ENCODE data around the gene POLE. TPM values are rescaled to one million over a fixed set of nuclear protein-coding genes. Genes with fewer than 3 reads are reported as not detected.

The POLE gene
- total RNA-seq, 4 donors from 2014 or later, result 32.2 to 133 (median 44.4) TPM

DNA sequence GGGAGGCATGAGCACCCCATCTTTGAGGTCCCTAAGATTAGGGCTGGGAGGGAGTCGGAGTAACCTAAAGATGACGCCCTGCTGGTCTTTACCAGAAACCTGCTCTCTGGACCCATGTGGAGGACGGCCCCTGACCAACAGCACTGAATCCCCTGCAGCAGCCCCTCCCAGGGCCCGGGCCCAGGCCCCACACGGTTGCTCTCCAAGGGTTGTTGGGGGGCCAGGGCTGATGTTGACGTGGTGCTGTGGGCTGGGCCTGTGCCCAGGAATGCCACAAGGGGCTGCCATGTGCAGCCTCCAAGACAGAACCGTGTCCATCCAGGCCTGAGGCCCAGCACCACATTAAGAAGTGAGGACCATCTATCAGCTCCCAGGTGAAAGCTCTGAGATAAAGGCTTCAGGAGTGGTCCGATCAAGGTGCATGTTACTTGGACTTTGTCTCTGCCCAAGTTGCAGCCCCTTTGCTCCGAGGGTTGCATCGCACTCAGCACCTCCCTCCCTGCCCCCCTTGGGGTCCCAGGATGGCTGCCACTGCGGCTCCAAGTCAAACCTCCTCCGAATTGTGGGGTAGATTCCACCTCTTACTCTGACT is 106.3 kb downstream of the POLE start:
- Histone ChIP-seq H3K4me3 (no peak overlapping the region), H3K27me3 (no peaks in the 10 kb centered on the region), H3K27ac (no peak overlapping the region), H3K9me3 (no peaks in the 10 kb centered on the region), H3K36me3 (peaks cover 0 to 68% (median 0%) of the 10 kb centered on the region in 3 donors), H3K4me1 (peaks cover 0 to 32% (median 0%) of the 10 kb centered on the region in 4 donors)
- TF ChIP-seq, protein P1, sequence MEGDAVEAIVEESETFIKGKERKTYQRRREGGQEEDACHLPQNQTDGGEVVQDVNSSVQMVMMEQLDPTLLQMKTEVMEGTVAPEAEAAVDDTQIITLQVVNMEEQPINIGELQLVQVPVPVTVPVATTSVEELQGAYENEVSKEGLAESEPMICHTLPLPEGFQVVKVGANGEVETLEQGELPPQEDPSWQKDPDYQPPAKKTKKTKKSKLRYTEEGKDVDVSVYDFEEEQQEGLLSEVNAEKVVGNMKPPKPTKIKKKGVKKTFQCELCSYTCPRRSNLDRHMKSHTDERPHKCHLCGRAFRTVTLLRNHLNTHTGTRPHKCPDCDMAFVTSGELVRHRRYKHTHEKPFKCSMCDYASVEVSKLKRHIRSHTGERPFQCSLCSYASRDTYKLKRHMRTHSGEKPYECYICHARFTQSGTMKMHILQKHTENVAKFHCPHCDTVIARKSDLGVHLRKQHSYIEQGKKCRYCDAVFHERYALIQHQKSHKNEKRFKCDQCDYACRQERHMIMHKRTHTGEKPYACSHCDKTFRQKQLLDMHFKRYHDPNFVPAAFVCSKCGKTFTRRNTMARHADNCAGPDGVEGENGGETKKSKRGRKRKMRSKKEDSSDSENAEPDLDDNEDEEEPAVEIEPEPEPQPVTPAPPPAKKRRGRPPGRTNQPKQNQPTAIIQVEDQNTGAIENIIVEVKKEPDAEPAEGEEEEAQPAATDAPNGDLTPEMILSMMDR (IDR thresholded peaks at IDR 0.05), result no peak
- TF ChIP-seq POLR2A (IDR thresholded peaks at IDR 0.05) (no peak), EP300 (IDR thresholded peaks at IDR 0.05) (no peak)
- no peak for DNase-seq (ENCODE audit: low spot score in 2 of 2)
- WGBS, 2 donors, result 90 to 94% methylated on average over 11 to 12 of the region's 12 CpGs

DNA sequence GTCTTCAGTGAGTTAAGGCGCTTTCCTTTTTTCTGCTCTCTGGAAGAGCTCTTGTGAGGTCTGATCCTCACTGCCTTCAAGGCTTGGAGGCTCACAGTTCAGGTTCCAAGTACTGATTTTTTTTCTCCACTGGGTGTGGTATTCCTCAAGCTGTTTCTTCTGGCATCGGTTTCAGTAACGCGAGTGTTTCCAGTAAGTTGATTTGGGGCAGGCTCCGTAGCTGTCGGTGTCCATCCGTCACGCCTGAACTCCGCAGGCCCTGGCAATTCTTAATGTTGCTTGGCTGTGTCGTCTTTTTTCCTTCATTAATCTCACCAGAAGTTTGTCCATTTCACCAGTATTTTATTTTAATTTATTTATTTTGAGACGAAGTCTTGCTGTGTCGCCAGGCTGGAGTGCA is 107.4 kb downstream of the POLE start:
- no peaks in the 10 kb centered on the region for H3K9me3 ChIP-seq
- TF ChIP-seq EP300 (IDR thresholded peaks at IDR 0.05), result no peak
- TF ChIP-seq, protein P1 (IDR thresholded peaks at IDR 0.05), result no peak
- no peak for TF ChIP-seq POLR2A (IDR thresholded peaks at IDR 0.05)
- 78 to 80% methylated on average over 12 of the region's 12 CpGs for WGBS, 2 donors
- peaks cover 0 to 32% (median 0%) of the 10 kb centered on the region in 4 donors for H3K4me1 ChIP-seq
- no peak overlapping the region for H3K4me3 ChIP-seq
- H3K27me3 ChIP-seq, result no peaks in the 10 kb centered on the region
- peaks cover 0 to 77% (median 0%) of the 10 kb centered on the region in 3 donors for H3K36me3 ChIP-seq
- peak in 1 of 2 donors; percentile 59 for DNase-seq (ENCODE audit: low spot score in 2 of 2)
- peak overlapping the region in 1 of 4 donors; percentile 38 for H3K27ac ChIP-seq

DNA sequence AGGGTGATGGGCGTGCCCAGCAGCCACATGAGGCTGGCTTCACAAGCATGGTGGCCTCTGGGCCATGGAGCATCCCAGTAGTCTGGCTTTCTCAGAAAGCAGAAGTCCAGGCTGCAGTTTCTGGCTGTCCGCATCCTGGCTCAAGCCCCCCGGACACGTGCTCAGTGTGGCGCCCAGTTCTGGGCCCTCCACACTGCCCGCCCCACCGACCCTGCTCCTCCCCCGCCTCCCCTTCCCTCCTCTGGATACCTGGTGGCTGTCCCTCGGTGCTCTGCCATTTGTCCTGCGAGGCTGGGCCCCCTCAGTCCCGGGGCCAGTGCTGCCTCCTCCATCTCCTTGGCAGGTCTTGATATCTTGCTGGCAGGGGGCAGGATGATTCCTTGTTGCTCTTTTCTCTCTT is 108.3 kb downstream of the POLE start:
- DNase-seq (ENCODE audit: low spot score in 2 of 2), result no peak
- H3K27ac ChIP-seq, result no peak overlapping the region
- no peak overlapping the region for H3K4me3 ChIP-seq
- H3K27me3 ChIP-seq, result no peaks in the 10 kb centered on the region
- TF ChIP-seq, protein P1 (IDR thresholded peaks at IDR 0.05), result no peak
- no peak for TF ChIP-seq EP300 (IDR thresholded peaks at IDR 0.05)
- TF ChIP-seq POLR2A (IDR thresholded peaks at IDR 0.05), result no peak
- WGBS, 2 donors, result 74 to 79% methylated on average over 11 of the region's 11 CpGs
- H3K4me1 ChIP-seq, result peaks cover 0 to 32% (median 0%) of the 10 kb centered on the region in 4 donors
- no peaks in the 10 kb centered on the region for H3K9me3 ChIP-seq
- H3K36me3 ChIP-seq, result peaks cover 0 to 82% (median 0%) of the 10 kb centered on the region in 3 donors

DNA sequence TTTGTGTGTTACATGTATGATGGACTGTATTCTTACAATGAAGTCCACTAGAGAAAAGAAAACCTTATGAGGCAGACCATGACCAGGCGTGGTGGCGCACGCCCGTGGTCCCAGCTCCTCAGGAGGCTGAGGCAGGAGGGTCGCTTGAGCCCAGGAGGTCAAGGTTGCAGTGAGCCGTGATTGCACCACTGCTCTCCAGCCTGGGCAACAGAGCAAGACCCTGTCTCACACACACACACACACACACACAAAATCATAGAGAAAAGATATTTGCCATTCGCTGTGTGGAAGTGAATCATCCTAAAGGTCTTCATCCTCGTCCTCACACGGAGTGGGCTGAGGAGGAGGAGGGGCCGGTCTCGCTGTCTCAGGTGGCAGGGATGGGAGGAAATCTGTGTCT is 109.0 kb downstream of the POLE start:
- 73 to 92% methylated on average over 6 to 10 of the region's 11 CpGs for WGBS, 2 donors
- Histone ChIP-seq H3K27ac (no peak overlapping the region), H3K4me3 (no peak overlapping the region), H3K4me1 (peaks cover 0 to 31% (median 0%) of the 10 kb centered on the region in 4 donors), H3K36me3 (peaks cover 0 to 89% (median 0%) of the 10 kb centered on the region in 3 donors), H3K9me3 (no peaks in the 10 kb centered on the region), H3K27me3 (no peaks in the 10 kb centered on the region)
- TF ChIP-seq POLR2A (IDR thresholded peaks at IDR 0.05), result no peak
- TF ChIP-seq, protein P1 (IDR thresholded peaks at IDR 0.05), result no peak
- no peak for TF ChIP-seq EP300 (IDR thresholded peaks at IDR 0.05)
- DNase-seq (ENCODE audit: low spot score in 2 of 2), result no peak

DNA sequence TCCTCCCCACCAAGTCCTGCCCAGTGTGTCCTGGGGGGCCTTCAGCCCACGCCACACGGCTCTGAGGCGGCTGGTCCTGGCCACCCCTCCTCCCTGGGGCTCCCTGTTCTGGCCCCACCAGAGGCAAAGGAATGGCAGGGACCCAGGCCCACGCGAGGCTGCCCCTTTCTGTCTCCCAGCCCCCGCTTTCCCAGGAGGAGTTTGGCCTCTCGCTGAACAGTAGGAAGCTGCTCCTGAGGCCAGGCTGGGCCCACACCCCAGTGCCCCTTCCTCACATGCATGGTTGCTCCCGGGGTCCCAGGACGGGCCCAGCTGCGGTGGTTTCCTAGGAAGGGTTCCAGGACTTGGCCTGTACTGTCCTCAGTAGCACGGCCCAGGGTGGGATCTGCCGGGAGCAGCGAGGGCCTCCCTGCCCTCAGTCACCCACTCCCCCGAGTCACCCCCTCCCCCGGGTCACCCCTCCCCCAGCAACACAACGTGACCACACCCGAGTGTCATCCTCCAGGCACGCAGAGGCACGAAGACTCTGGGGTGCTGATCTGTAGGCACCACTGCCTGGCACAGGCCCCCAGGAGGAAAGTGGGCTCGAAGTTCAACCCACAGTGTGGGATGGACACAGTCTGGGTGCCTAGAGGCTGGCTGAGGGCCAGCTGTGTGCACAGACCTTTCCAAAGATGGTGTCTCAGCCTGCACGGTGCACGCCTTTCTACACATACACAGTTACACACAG is 109.8 kb downstream of the POLE start:
- Histone ChIP-seq H3K4me3 (no peak overlapping the region), H3K4me1 (peaks cover 0 to 23% (median 0%) of the 10 kb centered on the region in 4 donors), H3K27me3 (no peaks in the 10 kb centered on the region), H3K36me3 (peaks cover 0 to 92% (median 0%) of the 10 kb centered on the region in 3 donors), H3K27ac (no peak overlapping the region), H3K9me3 (no peaks in the 10 kb centered on the region)
- no peak for DNase-seq (ENCODE audit: low spot score in 2 of 2)
- whole genome bisulfite sequencing, 2 donors, result 78 to 80% methylated on average over 16 to 20 of the region's 22 CpGs
- TF ChIP-seq EP300 (IDR thresholded peaks at IDR 0.05) (no peak), POLR2A (IDR thresholded peaks at IDR 0.05) (no peak)
- TF ChIP-seq, protein P1 (IDR thresholded peaks at IDR 0.05), result no peak
